HepG2 (cell line): Measurements from ENCODE around the gene GLG1. TPM values are rescaled to one million over a fixed set of nuclear protein-coding genes. Genes with fewer than 3 reads are reported as not detected.
A peak's percentile ranks its signal among the peaks of the same experiment; 100 is the strongest.

ENCODE experiments used
- ATAC-seq: fragments of 200-7000 bp; cut with Tn5 transposase; 3 replicates; pipeline ENCODE4 v1.9.1; 2020; ENCODE audit warnings: mild to moderate bottlenecking, moderate library complexity
- BruUV-seq: library from RNA; stranded (reverse); fragments of 400-500 nt; replicated peaks from 2 replicates; lab custom pipeline; 2021; lab: Mats Ljungman, UMichigan
- CTCF ChIA-PET: fragments of 300-600 bp; formaldehyde crosslinking; extraction: SDS; loops from one replicate; lab custom pipeline; 2021; ENCODE audit warnings: low total read pairs, inconsistent platforms, low intra/inter-chr PET ratio; lab: Yijun Ruan, JAX
- POLR2A ChIA-PET: fragments of 350-600 bp; sonication (Branson Sonifier 250); formaldehyde crosslinking; loops from one replicate; lab custom pipeline; 2020; ENCODE audit warnings: antibody characterized with exemption, inconsistent platforms; lab: Yijun Ruan, JAX
- DNase-seq: peaks from one replicate; pipeline ENCODE4 v3.0.0-alpha.2; 2015; ENCODE audit warnings: low spot score
- FAIRE-seq: peaks from 3 replicates; lab custom pipeline; 2011; peaks lifted over from hg19 to GRCh38; lab: Jason Lieb, UNC
- H2AFZ ChIP-seq: one replicate; pipeline ENCODE4 v1.6.1; 2011; ENCODE audit warnings: low read length, inconsistent platforms
- H3K27ac ChIP-seq: fragments of 300-600 bp; 3 replicates; pipeline ENCODE4 v1.8.0; 2011; ENCODE audit warnings: mixed run types, mild to moderate bottlenecking, mixed read lengths, low read length, inconsistent platforms; ENCODE audit not compliant: insufficient read depth; ENCODE audit errors: extremely low read length
- H3K27me3 ChIP-seq, 2 experiments: fragments of 200-600 bp in 1 of 2; 2 replicates in 1 of 2; 3 replicates in 1 of 2; pipeline versions ENCODE4 v1.6.0 to v1.8.0; 2011; ENCODE audit warnings: low read length in 2 of 2, mild to moderate bottlenecking in 2 of 2, moderate library complexity in 2 of 2, inconsistent platforms in 1 of 2; ENCODE audit not compliant: insufficient read depth in 2 of 2, control insufficient read depth in 1 of 2
- H3K36me3 ChIP-seq, 2 experiments: fragments of 200-600 bp in 1 of 2; replicated peaks in 1 of 2; 2 replicates in 1 of 2; 3 replicates in 1 of 2; pipeline versions ENCODE4 v1.5.1 to v1.8.0; 2011; ENCODE audit warnings: low read length in 2 of 2, inconsistent platforms in 1 of 2; ENCODE audit not compliant: insufficient read depth in 2 of 2, control insufficient read depth in 1 of 2
- H3K4me1 ChIP-seq: 2 replicates; pipeline ENCODE4 v1.5.1; 2012; ENCODE audit warnings: low read length, inconsistent platforms; ENCODE audit not compliant: insufficient read depth
- H3K4me2 ChIP-seq: 2 replicates; pipeline ENCODE4 v1.6.0; 2011; ENCODE audit warnings: low read depth, low read length, inconsistent platforms
- H3K4me3 ChIP-seq, 3 experiments: fragments of 200-600 bp in 1 of 3; sonication (generic), shearing (Covaris generic) in 1 of 3; replicated peaks in 1 of 3; 2 replicates each; pipeline ENCODE4 v1.5.1; 2011 to 2016; ENCODE audit warnings: low read length in 3 of 3, inconsistent platforms in 2 of 3, low read depth in 2 of 3, mild to moderate bottlenecking in 2 of 3, control low read depth in 1 of 3, mixed read lengths in 1 of 3; ENCODE audit not compliant: insufficient read depth in 1 of 3
- H3K79me2 ChIP-seq: one replicate; pipeline ENCODE4 v1.6.1; 2011; ENCODE audit warnings: low read length, inconsistent platforms; ENCODE audit not compliant: insufficient read depth
- H3K9ac ChIP-seq: 2 replicates; pipeline ENCODE4 v1.6.0; 2011; ENCODE audit warnings: mild to moderate bottlenecking, low read depth, low read length, inconsistent platforms; ENCODE audit not compliant: insufficient read depth
- H3K9me3 ChIP-seq: 2 replicates; pipeline ENCODE4 v1.5.1; 2012; ENCODE audit warnings: mild to moderate bottlenecking, low read length
- H4K20me1 ChIP-seq: 2 replicates; pipeline ENCODE4 v1.6.0; 2011; ENCODE audit warnings: inconsistent platforms, mild to moderate bottlenecking, low read length, moderate library complexity; ENCODE audit not compliant: insufficient read depth
- CEBPG ChIP-seq: IDR thresholded peaks from 2 replicates; pipeline ENCODE4 v1.6.1; 2016
- EED ChIP-seq: sonication (generic); formaldehyde crosslinking; IDR thresholded peaks from 2 replicates; pipeline ENCODE4 v1.5.0; 2020; ENCODE audit warnings: mild to moderate bottlenecking, missing genetic modification reagents
- FOSL2 ChIP-seq: sonication (generic); formaldehyde crosslinking; IDR thresholded peaks from 2 replicates; pipeline ENCODE4 v1.4.0; 2020; ENCODE audit warnings: missing genetic modification reagents
- MAFF ChIP-seq: IDR thresholded peaks from 2 replicates; pipeline ENCODE4 v1.6.1; 2011; ENCODE audit warnings: low read depth, low read length, improper control_type of control experiment
- MAFK ChIP-seq, 2 experiments: IDR thresholded peaks in 1 of 2; conservative IDR thresholded peaks in 1 of 2; 2 replicates each; pipeline ENCODE4 v1.6.1; 2011; ENCODE audit warnings: improper control_type of control experiment in 2 of 2, low read length in 2 of 2
- ZBTB3 ChIP-seq: sonication (generic); formaldehyde crosslinking; IDR thresholded peaks from 2 replicates; pipeline ENCODE4 v1.4.0; 2020; ENCODE audit warnings: low read depth, mild to moderate bottlenecking, moderate library complexity, missing genetic modification reagents, borderline replicate concordance
- WGBS: methylation state at CpG from one replicate; pipeline ENCODE4 v1.1.6; 2017; ENCODE audit warnings: low lambda C conversion rate; 5-methylcytosine and 5-hydroxymethylcytosine counted together
- in situ Hi-C: cut with HindIII; loops from 2 replicates; pipeline ENCODE4 v1.10.0; 2017; ENCODE audit warnings: low pct_unique_long_range_greater_than_20kb; ENCODE audit not compliant: extremely low pct_ligation_motif_present
- intact Hi-C: fragments of 100-400 bp; cut with micrococcal nuclease; formaldehyde crosslinking; loops from one replicate; pipeline ENCODE4 v1.10.0; 2022; ENCODE audit not compliant: unreplicated experiment
- polyA plus RNA-seq, 8 experiments: library from polyadenylated mRNA; depleted of rRNA in 3 of 8; stranded (reverse) in 7 of 8; unstranded in 1 of 8; fragments of >200 nt; fragmentation: Illumina TruSeq in 4 of 8; extraction: Trizol in 4 of 8; gene quantifications; 2 replicates each; pipeline versions ENCODE4 v1.2.1 to v1.2.3, GENCODE V29; 2011 to 2016; ENCODE audit warnings: low read depth in 4 of 8, missing spikeins in 1 of 8, mixed read lengths in 1 of 8; ENCODE audit not compliant: insufficient read depth in 1 of 8
- total RNA-seq, 5 experiments: library from RNA; depleted of rRNA; stranded (reverse); fragments of >200 nt; fragmentation: Illumina TruSeq; extraction: Trizol; gene quantifications; 2 replicates each; pipeline ENCODE4 v1.2.3, GENCODE V29; 2016; ENCODE audit warnings: low read depth in 1 of 5
- TF ChIP-seq, protein P1 (sequence below): sonication (generic); formaldehyde crosslinking; IDR thresholded peaks from 2 replicates; pipeline ENCODE4 v1.9.0; 2021; ENCODE audit warnings: missing genetic modification reagents, borderline replicate concordance
- TF ChIP-seq, protein P2 (sequence below): sonication (generic); formaldehyde crosslinking; IDR thresholded peaks from 2 replicates; pipeline ENCODE4 v1.5.1; 2020; ENCODE audit warnings: missing genetic modification reagents, mild to moderate bottlenecking, borderline replicate concordance

The GLG1 gene
- total and polyA plus RNA-seq, 2 of the 13 experiments (the other 11 are each of a cell fraction or from before 2014, with no cell fraction given): 87.7 to 141 TPM

DNA sequence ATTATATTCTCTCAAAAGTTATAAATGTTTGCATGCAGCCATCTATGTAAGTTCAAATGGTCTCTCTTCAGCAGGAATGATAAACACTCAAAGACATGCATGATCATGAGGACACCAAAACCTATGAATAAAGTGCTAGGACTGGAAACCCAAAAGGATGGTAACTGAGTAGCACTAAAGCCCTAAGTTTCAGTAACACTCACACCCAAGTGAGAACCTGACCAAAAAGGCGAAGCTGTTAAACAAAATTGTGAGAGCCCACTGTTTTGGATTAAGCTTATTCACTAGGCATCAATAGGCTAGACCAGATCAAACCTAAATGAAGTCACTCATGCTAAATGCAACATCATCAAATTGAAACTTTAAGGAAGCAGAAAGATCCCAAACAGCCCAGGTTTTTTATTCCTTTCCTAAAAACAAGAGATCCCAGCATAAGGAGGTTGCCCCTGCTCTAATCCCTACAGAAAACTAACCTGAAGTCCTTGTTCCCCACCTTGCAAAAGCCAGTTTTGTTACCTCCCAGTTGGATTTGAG is 42.4 kb downstream of the GLG1 start:
- peaks cover 0 to 11% of the 10 kb centered on the region in 2 experiments; a peak in 2 of 5 replicates for H3K36me3 ChIP-seq
- in situ Hi-C loops (no loop called here), intact Hi-C loops (no loop called here)
- CTCF ChIA-PET: no interaction called here
- DNase-seq (no peak), FAIRE-seq (no peak), ATAC-seq (no peak)
- no peaks in the 10 kb centered on the region for H3K27me3 ChIP-seq
- 100% methylated on average over 1 of the region's 1 CpG for WGBS
- H3K79me2 ChIP-seq: peaks cover 80% of the 10 kb centered on the region
- H2AFZ ChIP-seq: no peak overlapping the region
- no TSS peak for BruUV-seq
- H3K4me3 ChIP-seq: no peak overlapping the region
- POLR2A ChIA-PET: no interaction called here
- no peaks in the 10 kb centered on the region for H3K9me3 ChIP-seq
- H4K20me1 ChIP-seq: peaks cover 3% of the 10 kb centered on the region; the same call in 1 of the 2 replicates
- TF ChIP-seq CEBPG (CRISPR knock-in tag) (no peak), MAFK (conservative IDR thresholded peaks at IDR 0.05 in 1 of 2, IDR thresholded peaks at IDR 0.05 in 1 of 2; ENCODE audit: low read length in 2 of 2) (peak; percentile 63 to 65), MAFF (0 out of 2 replicates have a peak, but pooled peaks have one; percentile 26)
- H3K9ac ChIP-seq: no peak overlapping the region
- peaks cover 32% of the 10 kb centered on the region for H3K4me1 ChIP-seq
- no peak overlapping the region for H3K4me2 ChIP-seq
- no peak overlapping the region for H3K27ac ChIP-seq

DNA sequence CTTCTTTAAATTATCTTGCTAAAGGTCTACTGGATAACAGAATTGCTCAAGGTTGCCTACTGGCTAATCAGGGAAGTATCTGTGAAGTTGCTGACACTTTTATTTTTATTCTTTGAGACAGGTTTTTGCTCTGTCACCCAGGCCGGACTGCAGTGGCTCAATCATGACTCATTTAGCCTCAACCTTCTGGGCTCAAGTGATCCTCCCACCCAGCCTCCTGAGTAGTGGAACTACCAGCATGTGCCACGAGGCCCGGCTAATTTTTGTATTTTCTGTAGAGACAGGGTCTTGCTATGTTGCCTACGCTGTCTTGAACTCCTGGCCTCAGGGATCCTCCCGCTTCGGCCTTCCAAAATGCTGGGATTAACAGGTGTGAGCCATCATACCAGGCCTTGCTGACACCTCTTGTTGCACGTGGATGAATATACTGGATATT is 43.1 kb downstream of the GLG1 start:
- Histone ChIP-seq H3K27ac (no peak overlapping the region), H3K9me3 (no peaks in the 10 kb centered on the region), H3K36me3 (peaks cover 0 to 15% of the 10 kb centered on the region in 2 experiments; a peak in 2 of 5 replicates), H3K4me2 (no peak overlapping the region), H3K4me3 (no peak overlapping the region), H4K20me1 (peaks cover 3% of the 10 kb centered on the region; the same call in 1 of the 2 replicates), H3K27me3 (no peaks in the 10 kb centered on the region), H3K9ac (no peak overlapping the region), H3K79me2 (peaks cover 75% of the 10 kb centered on the region), H2AFZ (no peak overlapping the region), H3K4me1 (peaks cover 25% of the 10 kb centered on the region)
- in situ Hi-C loops: no loop called here
- ATAC-seq (peak; percentile 40; the same call in 1 of the 3 replicates), DNase-seq (no peak), FAIRE-seq (no peak)
- BruUV-seq: no TSS peak
- ChIA-PET POLR2A (no interaction called here), CTCF (no interaction called here)
- intact Hi-C loops: no loop called here
- 98% methylated on average over 7 of the region's 7 CpGs for WGBS
- TF ChIP-seq MAFK (conservative IDR thresholded peaks at IDR 0.05 in 1 of 2, IDR thresholded peaks at IDR 0.05 in 1 of 2; ENCODE audit: low read length in 2 of 2) (0 out of 4 replicates have a peak, but pooled peaks have one; percentile 8 to 34), EED (CRISPR knock-in tag) (no peak), ZBTB3 (no peak), FOSL2 (CRISPR knock-in tag) (peak; percentile 60; the same call in 1 of the 2 replicates)
- TF ChIP-seq, protein P1, sequence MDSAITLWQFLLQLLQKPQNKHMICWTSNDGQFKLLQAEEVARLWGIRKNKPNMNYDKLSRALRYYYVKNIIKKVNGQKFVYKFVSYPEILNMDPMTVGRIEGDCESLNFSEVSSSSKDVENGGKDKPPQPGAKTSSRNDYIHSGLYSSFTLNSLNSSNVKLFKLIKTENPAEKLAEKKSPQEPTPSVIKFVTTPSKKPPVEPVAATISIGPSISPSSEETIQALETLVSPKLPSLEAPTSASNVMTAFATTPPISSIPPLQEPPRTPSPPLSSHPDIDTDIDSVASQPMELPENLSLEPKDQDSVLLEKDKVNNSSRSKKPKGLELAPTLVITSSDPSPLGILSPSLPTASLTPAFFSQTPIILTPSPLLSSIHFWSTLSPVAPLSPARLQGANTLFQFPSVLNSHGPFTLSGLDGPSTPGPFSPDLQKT (CRISPR knock-in tag): no peak
- TF ChIP-seq, protein P2, sequence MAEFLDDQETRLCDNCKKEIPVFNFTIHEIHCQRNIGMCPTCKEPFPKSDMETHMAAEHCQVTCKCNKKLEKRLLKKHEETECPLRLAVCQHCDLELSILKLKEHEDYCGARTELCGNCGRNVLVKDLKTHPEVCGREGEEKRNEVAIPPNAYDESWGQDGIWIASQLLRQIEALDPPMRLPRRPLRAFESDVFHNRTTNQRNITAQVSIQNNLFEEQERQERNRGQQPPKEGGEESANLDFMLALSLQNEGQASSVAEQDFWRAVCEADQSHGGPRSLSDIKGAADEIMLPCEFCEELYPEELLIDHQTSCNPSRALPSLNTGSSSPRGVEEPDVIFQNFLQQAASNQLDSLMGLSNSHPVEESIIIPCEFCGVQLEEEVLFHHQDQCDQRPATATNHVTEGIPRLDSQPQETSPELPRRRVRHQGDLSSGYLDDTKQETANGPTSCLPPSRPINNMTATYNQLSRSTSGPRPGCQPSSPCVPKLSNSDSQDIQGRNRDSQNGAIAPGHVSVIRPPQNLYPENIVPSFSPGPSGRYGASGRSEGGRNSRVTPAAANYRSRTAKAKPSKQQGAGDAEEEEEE: no peak
